HG02571 (cell line): ENCODE measurements around the gene CIP2A.

Experiments used
- ATAC-seq: cut with Tn5 transposase; IDR thresholded peaks from one replicate; pipeline ENCODE4 v1.9.1; 2021; ENCODE audit warnings: mild to moderate bottlenecking, moderate library complexity; ENCODE audit not compliant: unreplicated experiment

The CIP2A gene

GRCh38 chr3:108511490-108511889 lies 77.7 kb downstream of the CIP2A start:
- ATAC-seq = no peak

GRCh38 chr3:108511055-108511454 lies 78.2 kb downstream of the CIP2A start:
- ATAC-seq = no peak

GRCh38 chr3:108510496-108510895 lies 78.7 kb downstream of the CIP2A start, which contains the start of gene MYH15:
Gene MYH15 (minus strand): TSS chr3:108510596. CDS start chr3:108510530, 66 bp downstream.
- no peak for ATAC-seq

GRCh38 chr3:108509871-108510270 lies 79.4 kb downstream of the CIP2A start:
- ATAC-seq = no peak

- ATAC-seq = no peak
Measured at GRCh38 chr3:108509263-108509662, 80.0 kb downstream of the CIP2A start.

- ATAC-seq = no peak
Measured at GRCh38 chr3:108507902-108508301, 81.3 kb downstream of the CIP2A start.

GRCh38 chr3:108505811-108506210 lies 83.4 kb downstream of the CIP2A start:
- no peak for ATAC-seq

- no peak for ATAC-seq
Measured at GRCh38 chr3:108503722-108504121, 85.5 kb downstream of the CIP2A start.

GRCh38 chr3:108501535-108501934 lies 87.7 kb downstream of the CIP2A start:
- ATAC-seq = no peak

GRCh38 chr3:108500728-108501127 lies 88.5 kb downstream of the CIP2A start:
- ATAC-seq = no peak
